HG03575 (cell line): ENCODE data around the gene ZSCAN22.
"Not testable (repeated sequence)": the region's sequence is repeated elsewhere in the genome, so short reads cannot be mapped to it uniquely, and the experiment has no call there.

Experiments
- ATAC-seq: cut with Tn5 transposase; IDR thresholded peaks from one replicate; pipeline ENCODE4 v1.9.1; 2021; ENCODE audit not compliant: unreplicated experiment, insufficient number of reproducible peaks, low FRiP score; ENCODE audit errors: extremely low read depth

The ZSCAN22 gene

DNA sequence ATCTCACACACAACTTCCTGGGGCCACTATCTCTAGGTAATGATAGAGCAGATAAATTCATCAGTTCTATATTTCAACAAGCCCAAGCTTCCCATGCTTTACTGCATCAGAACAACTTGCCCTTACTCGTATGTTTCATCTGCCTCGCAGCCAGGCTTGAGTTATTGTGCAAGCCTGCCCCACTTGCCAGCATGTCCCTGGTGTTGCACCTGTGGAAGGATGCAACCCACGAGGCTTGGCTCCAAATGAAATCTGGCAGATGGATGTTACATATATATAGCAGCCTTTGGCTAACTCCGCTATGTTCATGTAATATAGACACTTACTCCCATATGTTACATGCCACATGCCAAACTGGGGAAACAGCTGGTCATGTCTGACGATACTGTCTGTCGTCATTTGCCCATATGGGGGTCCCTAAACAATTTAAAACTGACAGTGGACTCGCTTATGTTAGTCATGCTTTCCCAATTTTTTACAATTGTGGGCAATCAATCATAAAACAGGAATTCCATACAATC lies 15.4 kb upstream of the ZSCAN22 start:
- ATAC-seq: no peak

DNA sequence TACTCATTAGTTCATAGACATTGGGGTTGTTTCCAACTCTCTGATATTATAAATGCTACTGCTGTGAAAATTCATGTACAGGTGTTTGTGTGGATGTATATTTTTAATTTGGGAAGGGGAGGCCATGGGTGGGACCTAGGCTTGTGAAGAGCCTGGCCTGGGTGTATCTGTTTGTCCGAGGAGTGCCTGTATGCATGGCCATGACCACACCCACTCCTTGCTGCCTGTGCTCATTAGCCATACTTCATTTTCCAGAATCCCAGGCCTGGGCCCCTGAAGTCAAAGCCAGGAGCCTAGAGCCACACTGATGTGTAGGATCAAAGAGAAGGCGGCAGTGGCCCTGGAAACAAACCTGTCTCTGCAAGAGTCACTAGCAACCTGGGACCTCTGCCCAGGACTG lies 11.2 kb upstream of the ZSCAN22 start:
- no peak for ATAC-seq

DNA sequence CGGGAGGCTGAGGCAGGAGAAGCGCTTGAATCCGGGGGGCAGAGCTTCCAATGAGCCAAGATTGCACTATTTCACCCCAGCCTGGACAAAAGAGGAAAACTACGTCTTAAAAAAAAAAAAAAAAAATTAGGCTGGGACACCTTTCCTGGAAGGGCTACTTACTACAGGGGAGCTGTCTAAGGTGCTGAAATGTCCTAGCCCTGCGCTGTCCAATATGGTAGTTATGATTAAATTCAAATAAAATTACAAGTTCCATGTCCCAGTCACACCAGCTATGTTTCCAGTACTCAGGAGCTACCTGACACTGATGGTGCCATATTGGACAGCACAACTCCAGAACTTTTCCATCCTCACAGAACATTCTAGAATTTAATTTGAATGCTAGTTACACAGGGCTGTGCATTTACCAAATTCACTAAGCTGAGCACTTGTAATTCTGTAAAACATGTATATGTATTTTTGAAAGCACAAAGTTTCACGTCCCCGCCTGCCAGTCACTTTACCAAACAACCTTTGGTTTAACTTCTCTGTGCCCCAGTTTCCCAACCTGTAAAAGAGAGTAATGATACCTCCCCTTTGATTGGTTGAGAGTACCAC lies 9.2 kb upstream of the ZSCAN22 start:
- no peak for ATAC-seq

DNA sequence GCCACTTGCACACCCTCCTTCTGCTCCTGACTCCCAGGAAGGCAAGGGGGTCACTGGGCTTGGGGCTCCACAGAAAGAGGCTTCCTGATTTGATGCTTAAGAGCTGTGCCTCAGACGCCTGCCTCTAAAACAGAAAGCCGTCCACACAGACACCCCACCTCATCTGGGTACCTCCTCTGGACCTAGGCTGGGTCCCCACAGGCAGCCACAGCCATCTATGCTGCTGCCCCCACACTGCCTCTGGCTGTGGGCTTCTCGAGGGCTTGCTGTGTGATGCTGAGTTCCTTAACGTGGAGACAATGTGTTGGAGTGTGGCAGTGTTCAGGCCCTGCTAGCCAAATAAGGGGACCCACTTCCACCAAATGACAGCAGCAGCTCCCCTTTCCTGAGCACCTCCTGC lies 8.5 kb upstream of the ZSCAN22 start:
- ATAC-seq: no peak

DNA sequence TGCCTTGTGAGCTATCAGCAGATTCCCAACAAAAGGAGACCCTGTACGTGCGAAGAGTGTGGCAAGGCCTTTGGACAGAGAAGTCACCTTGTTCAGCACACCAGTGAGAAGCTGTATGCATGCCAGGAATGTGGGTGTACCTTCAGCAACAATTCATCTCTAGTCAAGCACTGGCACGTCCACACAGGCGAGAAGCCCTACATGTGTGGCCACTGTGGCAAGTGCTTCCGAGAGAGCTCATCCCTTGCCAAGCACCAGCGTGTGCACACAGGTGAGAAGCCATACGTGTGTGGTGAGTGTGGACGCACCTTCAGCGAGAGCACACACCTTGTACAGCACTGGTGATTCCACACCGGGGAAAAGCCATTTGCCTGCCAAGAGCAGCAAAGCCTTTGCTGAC lies 7.6 kb upstream of the ZSCAN22 start:
- no peak for ATAC-seq

DNA sequence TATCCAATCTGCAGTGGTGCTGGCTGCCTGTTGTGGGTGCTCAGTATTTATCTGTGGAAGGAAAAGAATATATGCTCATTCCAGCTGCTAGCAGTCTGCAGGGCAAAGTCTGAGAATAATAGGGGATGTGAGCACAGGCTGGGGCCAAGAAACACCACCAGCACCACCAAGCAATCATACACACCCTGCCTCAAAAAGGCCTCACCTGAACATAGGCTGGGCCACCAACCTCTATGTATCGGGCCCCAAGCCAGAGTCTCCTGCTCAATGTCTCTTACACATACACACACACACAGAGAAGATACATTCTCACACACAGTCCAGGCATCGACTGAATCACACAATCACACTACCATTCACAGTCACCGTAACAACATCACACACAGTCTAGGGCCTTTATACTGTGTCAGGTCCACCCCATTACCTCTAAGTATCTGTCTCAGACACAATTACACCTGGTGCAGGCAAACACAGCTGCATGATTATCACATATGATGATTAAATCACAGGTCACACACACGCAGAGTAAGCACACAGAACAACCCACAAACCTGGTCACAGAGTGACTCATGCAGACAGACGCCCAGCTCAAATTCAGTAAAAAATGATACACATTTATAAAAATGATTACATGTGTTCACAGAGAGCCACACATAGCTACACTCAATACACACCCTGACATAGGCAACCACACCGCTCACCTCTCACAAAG lies 1.3 kb upstream of the ZSCAN22 start:
- ATAC-seq: no peak

DNA sequence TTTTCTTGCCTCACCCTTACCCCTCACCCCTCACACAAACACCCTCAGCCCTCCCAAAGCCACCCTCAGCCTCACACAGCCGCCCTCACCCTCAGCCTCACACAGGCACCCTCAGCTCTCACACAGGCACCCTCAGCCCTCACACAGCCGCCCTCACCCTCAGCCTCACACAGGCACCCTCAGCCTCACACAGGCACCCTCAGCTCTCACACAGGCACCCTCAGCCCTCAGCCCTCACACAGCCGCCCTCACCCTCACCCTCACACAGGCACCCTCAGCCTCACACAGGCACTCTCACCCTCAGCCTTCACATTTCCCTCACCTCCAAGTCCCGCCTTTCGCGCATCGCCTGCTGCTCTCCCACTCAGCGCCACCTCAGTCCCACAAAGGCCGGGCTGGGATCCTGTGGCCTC lies 287 bp upstream of the ZSCAN22 start:
- no peak for ATAC-seq

DNA sequence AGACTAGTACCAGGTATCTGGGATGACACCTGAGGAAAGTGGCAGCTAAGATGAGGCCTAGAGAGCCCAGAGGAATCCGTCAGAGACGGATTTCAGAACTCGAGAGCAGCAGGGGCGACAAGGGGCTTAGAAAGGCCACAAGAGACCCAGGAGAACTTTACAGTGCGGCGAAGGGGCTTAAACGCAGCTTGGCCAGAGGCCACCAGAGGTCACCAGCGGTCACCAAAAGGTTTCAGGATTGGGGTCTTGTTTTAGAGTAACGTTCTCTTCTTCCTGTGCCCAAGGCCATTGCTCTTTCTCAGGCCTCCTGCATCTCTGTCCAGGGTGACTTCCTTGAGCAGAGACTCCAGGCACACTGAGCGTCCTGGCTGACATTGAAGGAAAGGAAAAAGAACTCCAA lies 2.2 kb downstream of the ZSCAN22 start:
- no peak for ATAC-seq

DNA sequence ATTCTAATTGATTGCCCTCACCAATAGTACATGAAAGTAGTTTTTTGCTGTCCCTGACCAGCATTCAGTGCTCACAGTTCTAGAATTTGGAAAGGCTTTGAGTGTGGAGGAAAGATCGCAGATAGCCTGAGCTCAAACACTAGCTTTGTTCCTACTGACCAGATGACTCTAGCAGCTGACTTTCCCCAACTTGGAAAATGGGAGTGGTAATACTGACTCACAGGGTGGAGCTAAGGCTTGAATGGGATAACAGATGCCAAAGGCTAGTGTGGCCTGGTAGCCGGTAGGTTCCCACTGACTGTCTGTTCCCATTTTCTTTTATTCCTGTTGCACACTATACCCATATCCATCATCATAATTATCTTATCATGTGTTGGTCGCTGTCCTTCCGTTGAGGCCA lies 3.7 kb downstream of the ZSCAN22 start:
- ATAC-seq: no peak

DNA sequence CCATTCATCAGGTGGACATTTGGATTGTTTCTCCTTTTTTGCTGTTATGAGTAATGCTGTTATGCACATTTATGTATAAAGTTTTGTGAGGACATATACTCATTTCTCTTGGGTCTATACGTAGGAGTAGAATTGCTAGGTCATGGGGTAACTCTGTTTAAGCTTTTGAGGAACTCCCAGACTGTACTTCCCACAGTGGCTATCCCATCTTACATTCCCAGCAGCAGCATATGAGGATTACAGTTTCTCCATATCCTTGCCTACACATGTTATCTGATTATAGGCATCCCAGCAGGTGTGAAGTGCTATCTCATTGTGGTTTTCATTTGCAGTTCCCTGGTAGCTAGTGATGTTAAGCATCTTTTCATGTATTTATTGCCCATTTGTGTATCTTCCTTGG lies 5.9 kb downstream of the ZSCAN22 start:
- ATAC-seq: no peak

DNA sequence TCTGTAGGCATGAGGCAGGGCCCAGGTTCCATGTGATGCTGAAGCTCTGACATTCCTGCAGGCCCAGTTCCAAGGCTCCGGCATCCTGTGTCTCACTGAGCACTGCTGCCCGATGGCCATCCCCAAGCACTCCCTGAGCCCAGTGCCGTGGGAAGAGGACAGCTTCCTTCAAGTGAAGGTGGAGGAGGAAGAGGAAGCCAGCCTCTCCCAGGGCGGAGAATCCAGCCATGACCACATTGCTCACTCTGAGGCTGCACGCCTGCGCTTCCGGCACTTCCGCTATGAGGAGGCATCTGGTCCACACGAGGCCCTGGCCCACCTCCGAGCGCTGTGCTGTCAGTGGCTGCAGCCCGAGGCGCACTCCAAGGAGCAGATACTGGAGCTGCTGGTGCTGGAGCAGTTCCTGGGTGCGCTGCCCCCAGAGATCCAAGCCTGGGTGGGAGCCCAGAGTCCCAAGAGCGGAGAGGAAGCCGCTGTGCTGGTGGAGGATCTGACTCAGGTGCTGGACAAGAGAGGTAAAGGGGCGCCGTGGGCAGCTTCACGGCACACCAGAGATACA lies 8.0 kb downstream of the ZSCAN22 start:
- no peak for ATAC-seq

DNA sequence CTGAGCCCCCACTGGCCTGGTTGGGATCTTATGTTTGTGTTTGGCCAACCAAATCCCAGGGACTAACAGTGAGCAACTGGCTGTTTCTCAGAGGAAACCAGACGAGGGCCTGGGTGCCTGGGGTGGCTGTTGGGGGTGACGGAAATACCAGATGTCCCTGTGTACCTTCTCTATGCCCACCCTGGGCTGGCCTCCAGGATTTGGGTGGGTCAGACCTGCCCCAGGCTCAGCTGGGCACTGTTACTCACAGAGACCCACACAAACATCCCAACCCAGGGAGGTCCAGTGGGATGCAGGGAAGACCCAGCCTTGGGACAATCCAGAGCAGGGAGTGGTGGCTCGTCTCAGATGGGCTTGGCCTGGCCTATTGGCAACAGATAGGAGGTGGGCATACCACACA lies 8.8 kb downstream of the ZSCAN22 start:
- ATAC-seq: no peak

DNA sequence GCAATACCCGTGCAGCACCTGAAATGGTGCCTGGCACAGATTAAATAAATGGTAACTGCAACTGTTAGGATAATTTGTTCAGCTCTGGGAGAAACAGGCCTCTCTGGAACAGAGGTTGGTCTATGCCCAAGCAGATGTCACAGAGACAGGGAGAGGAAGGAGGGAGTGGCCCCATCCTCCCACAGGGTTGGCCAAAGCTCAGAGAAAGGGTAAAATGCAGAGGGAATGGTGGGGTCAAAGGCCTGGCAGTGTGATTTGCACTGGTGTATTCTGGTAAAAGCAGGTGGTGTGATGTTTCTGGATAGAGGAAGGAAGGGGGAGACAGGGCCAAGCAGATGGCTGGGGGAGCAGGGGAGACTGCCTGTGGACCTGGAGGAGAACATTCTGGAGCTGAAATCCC lies 9.4 kb downstream of the ZSCAN22 start:
- no peak for ATAC-seq

DNA sequence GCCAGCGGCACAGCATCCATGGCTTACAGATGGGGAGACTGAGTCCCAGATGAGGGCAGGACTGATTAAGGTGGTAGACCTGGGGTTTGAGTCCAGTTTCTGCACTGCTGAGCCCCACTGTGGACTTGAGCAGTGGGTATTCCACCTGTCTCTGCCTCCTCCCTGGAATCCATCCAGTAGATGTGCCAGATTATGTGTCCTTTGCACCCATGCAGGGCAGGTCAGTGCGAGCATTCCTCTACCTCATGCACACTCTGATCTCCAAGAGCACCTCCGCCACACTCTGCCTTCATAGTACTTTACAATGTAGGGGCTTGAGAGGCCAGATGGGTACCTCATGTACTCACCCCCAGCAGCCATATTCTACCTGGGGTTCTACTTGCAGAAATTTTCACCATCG lies 10.0 kb downstream of the ZSCAN22 start:
- ATAC-seq: no peak

DNA sequence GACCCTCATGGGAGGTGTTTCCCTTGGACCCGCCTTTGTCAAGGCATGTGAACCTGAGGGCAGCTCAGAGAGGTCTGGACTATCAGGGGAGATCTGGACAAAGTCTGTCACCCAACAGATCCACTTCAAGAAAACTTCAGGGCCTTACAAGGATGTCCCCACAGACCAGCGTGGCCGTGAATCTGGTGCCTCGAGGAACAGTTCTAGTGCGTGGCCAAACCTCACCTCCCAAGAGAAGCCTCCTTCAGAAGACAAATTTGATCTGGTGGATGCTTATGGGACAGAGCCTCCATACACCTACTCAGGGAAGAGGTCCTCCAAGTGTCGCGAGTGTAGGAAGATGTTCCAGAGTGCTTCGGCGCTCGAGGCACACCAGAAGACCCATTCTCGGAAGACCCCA lies 11.5 kb downstream of the ZSCAN22 start:
- ATAC-seq: no peak

DNA sequence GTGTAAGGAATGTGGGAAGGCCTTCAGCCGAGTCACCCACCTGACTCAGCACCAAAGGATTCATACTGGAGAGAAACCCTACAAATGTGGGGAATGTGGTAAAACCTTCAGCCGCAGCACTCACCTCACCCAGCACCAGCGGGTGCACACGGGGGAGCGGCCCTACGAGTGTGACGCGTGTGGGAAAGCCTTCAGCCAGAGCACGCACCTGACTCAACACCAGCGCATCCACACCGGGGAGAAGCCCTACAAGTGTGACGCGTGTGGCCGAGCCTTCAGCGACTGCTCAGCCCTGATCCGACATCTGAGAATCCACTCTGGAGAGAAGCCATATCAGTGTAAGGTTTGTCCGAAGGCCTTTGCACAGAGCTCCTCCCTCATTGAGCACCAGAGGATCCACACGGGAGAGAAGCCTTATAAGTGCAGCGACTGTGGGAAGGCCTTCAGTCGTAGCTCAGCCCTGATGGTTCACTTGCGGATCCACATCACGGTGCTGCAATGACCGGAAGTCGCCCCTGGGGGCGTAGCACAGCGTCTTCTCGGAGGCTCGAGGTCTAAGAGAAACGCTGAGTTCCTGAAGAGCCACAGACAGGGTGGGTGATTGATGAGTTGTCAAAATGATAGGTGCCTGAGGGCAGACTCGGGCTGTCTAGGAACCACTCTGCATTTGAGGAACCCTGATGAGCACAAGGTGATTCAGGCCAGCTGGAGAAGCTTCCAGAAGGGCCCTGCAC lies 12.2 kb downstream of the ZSCAN22 start:
- ATAC-seq: no peak

DNA sequence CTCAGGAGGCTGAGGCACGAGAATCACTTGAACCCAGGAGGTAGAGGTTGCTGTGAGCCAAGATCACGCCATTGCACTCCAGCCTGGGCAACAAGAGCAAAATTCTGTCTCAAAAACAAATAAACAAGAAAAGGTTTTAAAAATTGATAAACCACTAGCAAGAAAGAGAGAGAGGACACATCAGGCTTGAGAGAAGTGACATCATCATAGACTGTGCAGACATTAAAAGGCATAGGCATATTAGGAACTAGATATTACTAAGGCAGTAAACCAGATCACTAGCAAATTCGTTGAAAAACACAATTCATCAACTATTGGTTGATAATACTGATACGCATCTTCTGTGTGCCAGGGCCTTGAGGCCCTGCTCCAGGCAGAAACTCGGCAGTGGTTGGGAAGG lies 18.8 kb downstream of the ZSCAN22 start:
- ATAC-seq: no peak

DNA sequence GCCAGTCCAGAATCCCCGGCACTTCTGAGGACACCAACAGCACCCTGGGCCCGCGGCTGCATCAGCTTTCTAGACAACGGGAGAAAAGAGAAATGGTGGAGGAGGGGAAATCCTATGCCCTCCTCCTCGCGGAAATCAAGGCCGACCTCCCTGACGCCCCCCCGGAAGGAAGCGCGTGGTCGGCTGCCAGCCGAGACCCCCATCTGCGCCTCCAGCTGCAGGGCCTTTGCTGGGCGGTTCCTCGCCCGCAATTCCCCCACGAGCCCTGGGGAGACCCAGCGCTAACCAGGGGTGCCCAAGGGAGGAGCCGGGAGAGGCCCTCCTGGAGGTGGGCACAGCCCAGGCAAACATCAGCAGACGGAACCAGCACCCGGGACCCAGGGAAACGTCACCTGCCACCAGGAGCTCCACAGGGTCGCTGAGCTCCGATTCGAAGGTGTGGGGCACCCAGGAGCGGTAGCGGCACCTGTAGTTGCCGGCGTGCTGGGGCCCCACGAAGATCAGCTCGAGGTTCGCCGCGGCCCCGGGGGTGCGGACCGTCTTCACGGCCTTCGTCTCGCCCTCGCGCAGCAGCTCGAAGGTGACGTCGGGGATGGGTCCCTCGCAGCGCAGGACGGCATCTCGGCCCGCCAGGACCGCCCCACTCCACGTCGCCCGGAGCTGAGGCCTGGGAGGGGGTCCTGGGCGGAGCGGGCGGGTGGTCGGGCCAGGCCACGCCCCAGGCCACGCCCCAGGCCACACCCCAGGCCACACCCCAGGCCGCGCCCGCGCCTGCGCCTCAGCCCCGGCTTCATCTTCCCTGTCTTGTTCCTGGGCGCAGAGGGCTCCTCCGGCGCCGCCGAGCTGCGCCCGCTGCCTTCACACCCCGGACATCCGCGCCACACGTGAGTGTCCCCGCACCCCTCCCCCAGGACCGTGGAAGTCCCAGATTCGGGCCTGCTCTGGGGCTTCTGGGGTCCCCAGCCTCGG lies 20.5 kb downstream of the ZSCAN22 start:
- no peak for ATAC-seq

DNA sequence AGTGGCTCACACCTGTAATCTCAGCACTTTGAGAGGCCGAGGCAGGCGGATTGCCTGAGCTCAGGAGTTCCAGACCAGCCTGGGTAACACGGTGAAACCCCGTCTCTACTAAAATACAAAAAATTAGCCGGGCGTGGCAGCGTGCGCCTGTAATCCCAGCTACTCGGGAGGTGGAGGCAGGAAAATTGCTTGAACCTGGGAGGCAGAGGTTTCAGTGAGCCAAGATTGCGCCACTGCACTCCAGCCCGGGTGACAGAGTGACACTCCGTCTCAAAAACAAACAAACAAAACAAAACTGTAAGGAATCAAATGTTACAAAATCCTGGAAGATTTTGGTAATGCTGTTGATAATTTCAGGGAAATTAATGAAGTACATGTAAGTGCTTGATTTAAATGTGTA lies 21.3 kb downstream of the ZSCAN22 start:
- ATAC-seq: not testable (repeated sequence)
